Measurements from ENCODE around the gene ANAPC10.
"Not testable (repeated sequence)": the region's sequence is repeated elsewhere in the genome, so short reads cannot be mapped to it uniquely, and the experiment has no call there.

Gene ANAPC10

GRCh38 chr4:145000656-145001055 is 97.3 kb downstream of the ANAPC10 start:
- Mint-ChIP-seq H3K36me3 (peaks cover 81% of the 10 kb centered on the region), H3K4me1 (peaks cover 32% of the 10 kb centered on the region), H3K9me3 (peaks cover 16% of the 10 kb centered on the region)
- H3K27ac Mint-ChIP-seq, H3K4me3 Mint-ChIP-seq, H3K27me3 Mint-ChIP-seq, ATAC-seq: not testable (repeated sequence)

GRCh38 chr4:144989306-144989705 is 108.7 kb downstream of the ANAPC10 start:
- H3K9me3 Mint-ChIP-seq: peaks cover 2% of the 10 kb centered on the region
- no peak overlapping the region for H3K4me3 Mint-ChIP-seq
- H3K4me1 Mint-ChIP-seq: no peaks in the 10 kb centered on the region
- peaks cover 42% of the 10 kb centered on the region for H3K36me3 Mint-ChIP-seq
- no peak for ATAC-seq
- H3K27ac Mint-ChIP-seq: no peak overlapping the region
- no peaks in the 10 kb centered on the region for H3K27me3 Mint-ChIP-seq

GRCh38 chr4:144985531-144985930 is 112.5 kb downstream of the ANAPC10 start:
- H3K27me3 Mint-ChIP-seq: no peaks in the 10 kb centered on the region
- H3K27ac Mint-ChIP-seq: no peak overlapping the region
- H3K4me1 Mint-ChIP-seq: no peaks in the 10 kb centered on the region
- H3K36me3 Mint-ChIP-seq: peaks cover 18% of the 10 kb centered on the region
- H3K9me3 Mint-ChIP-seq: peaks cover 11% of the 10 kb centered on the region
- no peak for ATAC-seq
- no peak overlapping the region for H3K4me3 Mint-ChIP-seq

- H3K36me3 Mint-ChIP-seq: peaks cover 14% of the 10 kb centered on the region
- ATAC-seq: no peak
- H3K27me3 Mint-ChIP-seq: no peaks in the 10 kb centered on the region
- H3K9me3 Mint-ChIP-seq: peaks cover 15% of the 10 kb centered on the region
- H3K4me3 Mint-ChIP-seq: no peak overlapping the region
- H3K27ac Mint-ChIP-seq: no peak overlapping the region
- no peaks in the 10 kb centered on the region for H3K4me1 Mint-ChIP-seq
These were observed 113.0 kb downstream of the ANAPC10 start for GRCh38 chr4:144985014-144985413.

GRCh38 chr4:144984241-144984640 is 113.8 kb downstream of the ANAPC10 start:
- no peaks in the 10 kb centered on the region for H3K4me1 Mint-ChIP-seq
- H3K27me3 Mint-ChIP-seq: no peaks in the 10 kb centered on the region
- no peak overlapping the region for H3K27ac Mint-ChIP-seq
- peaks cover 6% of the 10 kb centered on the region for H3K36me3 Mint-ChIP-seq
- no peak for ATAC-seq
- peaks cover 20% of the 10 kb centered on the region for H3K9me3 Mint-ChIP-seq
- no peak overlapping the region for H3K4me3 Mint-ChIP-seq

- no peak overlapping the region for H3K27ac Mint-ChIP-seq
- ATAC-seq: no peak
- no peak overlapping the region for H3K4me3 Mint-ChIP-seq
- H3K27me3 Mint-ChIP-seq: no peaks in the 10 kb centered on the region
- peaks cover 18% of the 10 kb centered on the region for H3K9me3 Mint-ChIP-seq
- H3K4me1 Mint-ChIP-seq: no peaks in the 10 kb centered on the region
- no peaks in the 10 kb centered on the region for H3K36me3 Mint-ChIP-seq
These were observed 122.3 kb downstream of the ANAPC10 start for GRCh38 chr4:144975718-144976117.

- Mint-ChIP-seq H3K27me3 (no peaks in the 10 kb centered on the region), H3K4me1 (no peaks in the 10 kb centered on the region), H3K36me3 (no peaks in the 10 kb centered on the region), H3K9me3 (peaks cover 6% of the 10 kb centered on the region), H3K27ac (no peak overlapping the region), H3K4me3 (no peak overlapping the region)
- ATAC-seq: no peak
These were observed 127.4 kb downstream of the ANAPC10 start for GRCh38 chr4:144970597-144970996.

- Mint-ChIP-seq H3K27ac (no peak overlapping the region), H3K4me3 (no peak overlapping the region), H3K27me3 (no peaks in the 10 kb centered on the region), H3K9me3 (peaks cover 4% of the 10 kb centered on the region), H3K4me1 (no peaks in the 10 kb centered on the region), H3K36me3 (no peaks in the 10 kb centered on the region)
- no peak for ATAC-seq
These were observed 128.2 kb downstream of the ANAPC10 start for GRCh38 chr4:144969821-144970220.

- H3K36me3 Mint-ChIP-seq: no peaks in the 10 kb centered on the region
- no peaks in the 10 kb centered on the region for H3K27me3 Mint-ChIP-seq
- H3K4me1 Mint-ChIP-seq: no peaks in the 10 kb centered on the region
- peaks cover 2% of the 10 kb centered on the region for H3K9me3 Mint-ChIP-seq
- no peak overlapping the region for H3K27ac Mint-ChIP-seq
- H3K4me3 Mint-ChIP-seq: no peak overlapping the region
- no peak for ATAC-seq
These were observed 129.4 kb downstream of the ANAPC10 start for GRCh38 chr4:144968606-144969005.

GRCh38 chr4:144967161-144967560 is 130.8 kb downstream of the ANAPC10 start:
- Mint-ChIP-seq H3K9me3 (no peaks in the 10 kb centered on the region), H3K4me3 (no peak overlapping the region), H3K4me1 (no peaks in the 10 kb centered on the region), H3K27me3 (no peaks in the 10 kb centered on the region), H3K36me3 (no peaks in the 10 kb centered on the region), H3K27ac (no peak overlapping the region)
- ATAC-seq: no peak

- H3K4me1 Mint-ChIP-seq: no peaks in the 10 kb centered on the region
- H3K27ac Mint-ChIP-seq: no peak overlapping the region
- no peak overlapping the region for H3K4me3 Mint-ChIP-seq
- peaks cover 11% of the 10 kb centered on the region for H3K9me3 Mint-ChIP-seq
- no peaks in the 10 kb centered on the region for H3K27me3 Mint-ChIP-seq
- H3K36me3 Mint-ChIP-seq: no peaks in the 10 kb centered on the region
- ATAC-seq: no peak
These were observed 135.7 kb downstream of the ANAPC10 start for GRCh38 chr4:144962300-144962699.

- Mint-ChIP-seq H3K27ac (no peak overlapping the region), H3K36me3 (peaks cover 5% of the 10 kb centered on the region), H3K27me3 (no peaks in the 10 kb centered on the region), H3K9me3 (peaks cover 40% of the 10 kb centered on the region), H3K4me3 (no peak overlapping the region), H3K4me1 (no peaks in the 10 kb centered on the region)
- ATAC-seq: no peak
These were observed 142.9 kb downstream of the ANAPC10 start for GRCh38 chr4:144955104-144955503.

- Mint-ChIP-seq H3K4me3 (no peak overlapping the region), H3K27me3 (no peaks in the 10 kb centered on the region), H3K4me1 (no peaks in the 10 kb centered on the region), H3K27ac (no peak overlapping the region), H3K9me3 (peaks cover 38% of the 10 kb centered on the region), H3K36me3 (peaks cover 5% of the 10 kb centered on the region)
- ATAC-seq: no peak
These were observed 143.8 kb downstream of the ANAPC10 start for GRCh38 chr4:144954230-144954629.

GRCh38 chr4:144948421-144948820 is 149.6 kb downstream of the ANAPC10 start:
- H3K27me3 Mint-ChIP-seq: no peaks in the 10 kb centered on the region
- H3K4me1 Mint-ChIP-seq: no peaks in the 10 kb centered on the region
- H3K27ac Mint-ChIP-seq: no peak overlapping the region
- H3K36me3 Mint-ChIP-seq: peaks cover 5% of the 10 kb centered on the region
- ATAC-seq: no peak
- H3K9me3 Mint-ChIP-seq: peaks cover 20% of the 10 kb centered on the region
- no peak overlapping the region for H3K4me3 Mint-ChIP-seq

- Mint-ChIP-seq H3K4me1 (no peaks in the 10 kb centered on the region), H3K9me3 (peaks cover 18% of the 10 kb centered on the region), H3K4me3 (no peak overlapping the region), H3K36me3 (peaks cover 3% of the 10 kb centered on the region), H3K27me3 (no peaks in the 10 kb centered on the region), H3K27ac (no peak overlapping the region)
- no peak for ATAC-seq
These were observed 150.0 kb downstream of the ANAPC10 start for GRCh38 chr4:144948009-144948408.

Measured in stimulated activated memory B cell treated with anti-CD40 and anti-IgM and Interleukin-4, amounts not matched to agents 10 μg/mL and 1 μg/mL and 100 μg/mL, for 72 hours (primary cell).